SK-N-MC (cell line): ENCODE results near the gene GSTA3.
A peak's percentile ranks its signal among the peaks of the same experiment; 100 is the strongest.

Source experiments
- DNase-seq: peaks from one replicate; pipeline ENCODE4 v3.0.0-alpha.2; 2011; ENCODE audit warnings: low read depth, low spot score
- H3K27ac ChIP-seq: fragments of 200-600 bp; sonication (generic); 2 replicates; pipeline ENCODE4 v1.5.1; 2016; ENCODE audit warnings: mixed run types
- H3K36me3 ChIP-seq: fragments of 200-600 bp; sonication (generic); 2 replicates; pipeline ENCODE4 v1.6.1; 2017; ENCODE audit warnings: antibody characterized with exemption, low read length, mixed read lengths; ENCODE audit not compliant: insufficient read depth
- H3K4me3 ChIP-seq: fragments of 200-600 bp; sonication (generic); 2 replicates; pipeline ENCODE4 v1.5.1; 2016
- H3K9ac ChIP-seq: fragments of 200-600 bp; sonication (generic); 2 replicates; pipeline ENCODE4 v1.8.0; 2017; ENCODE audit warnings: mixed run types, mixed read lengths; ENCODE audit not compliant: insufficient read length
- H3K9me3 ChIP-seq: fragments of 200-600 bp; sonication (generic); 2 replicates; pipeline ENCODE4 v1.6.1; 2017; ENCODE audit warnings: low read depth, mild to moderate bottlenecking, antibody characterized with exemption, low read length, moderate library complexity, mixed read lengths
- EZH2 ChIP-seq: fragments of 200-600 bp; sonication (generic); IDR thresholded peaks from one replicate; pipeline ENCODE4 v1.6.1; 2017; ENCODE audit warnings: antibody characterized with exemption
- FOXP2 ChIP-seq: optimal IDR thresholded peaks from 2 replicates; pipeline ENCODE3; 2011; ENCODE audit warnings: mild to moderate bottlenecking, moderate library complexity; ENCODE audit not compliant: insufficient read depth; ENCODE audit errors: extremely low read length, control extremely low read depth
- POLR2AphosphoS5 ChIP-seq: IDR thresholded peaks from 2 replicates; pipeline ENCODE4 v1.6.1; 2012; ENCODE audit warnings: mild to moderate bottlenecking, low read depth, low read length, borderline replicate concordance

The GSTA3 gene

DNA sequence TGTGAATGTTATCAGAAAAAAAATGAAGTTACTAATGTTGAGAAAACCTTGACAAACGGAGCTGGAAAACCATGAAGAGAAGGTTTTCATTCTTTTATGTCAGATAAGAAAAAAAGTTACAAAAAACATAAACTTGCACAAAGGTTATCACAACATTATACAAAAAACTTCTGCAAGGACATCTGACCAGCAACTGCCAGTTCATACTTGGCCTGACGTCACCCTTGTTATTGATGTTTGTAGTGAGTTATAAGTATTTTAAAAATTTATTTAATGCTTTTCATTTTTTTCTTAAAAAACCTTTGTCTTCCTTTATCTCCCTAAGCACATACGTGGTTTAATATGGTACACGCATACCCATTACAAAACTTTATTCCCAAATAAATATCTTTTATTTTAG, 16.3 kb downstream of the GSTA3 start:
- TF ChIP-seq EZH2 (no peak), POLR2AphosphoS5 (no peak), FOXP2 (no peak)
- H3K27ac ChIP-seq = no peak overlapping the region
- DNase-seq = no peak

DNA sequence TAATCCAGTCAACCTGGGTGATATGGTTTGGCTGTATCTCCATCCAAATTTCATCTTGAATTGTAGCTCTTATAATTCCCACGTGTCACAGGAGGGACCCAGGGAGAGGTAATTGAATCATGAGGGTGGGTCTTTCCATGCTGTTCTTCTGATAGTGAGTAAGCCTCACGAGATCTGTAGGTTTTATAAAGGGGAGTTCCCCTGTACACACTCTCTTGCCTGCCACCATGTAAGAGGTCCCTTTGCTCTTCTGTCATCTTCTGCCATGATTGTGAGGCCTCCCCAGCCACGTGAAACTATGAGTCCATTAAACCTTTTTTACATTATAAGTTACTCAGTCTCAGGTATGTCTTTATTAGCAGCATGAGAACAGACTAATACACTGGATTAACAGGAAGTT, 19.5 kb downstream of the GSTA3 start:
- Histone ChIP-seq H3K4me3 (no peak overlapping the region), H3K36me3 (no peaks in the 10 kb centered on the region), H3K9me3 (no peaks in the 10 kb centered on the region), H3K27ac (no peak overlapping the region), H3K9ac (no peak overlapping the region)
- TF ChIP-seq FOXP2 (no peak), EZH2 (no peak), POLR2AphosphoS5 (no peak)
- DNase-seq = no peak

More for the DNA sequence above, 16.3 kb downstream of the GSTA3 start:
- no peaks in the 10 kb centered on the region for H3K36me3 ChIP-seq
- H3K4me3 ChIP-seq = no peak overlapping the region
- no peak overlapping the region for H3K9ac ChIP-seq
- no peaks in the 10 kb centered on the region for H3K9me3 ChIP-seq

DNA sequence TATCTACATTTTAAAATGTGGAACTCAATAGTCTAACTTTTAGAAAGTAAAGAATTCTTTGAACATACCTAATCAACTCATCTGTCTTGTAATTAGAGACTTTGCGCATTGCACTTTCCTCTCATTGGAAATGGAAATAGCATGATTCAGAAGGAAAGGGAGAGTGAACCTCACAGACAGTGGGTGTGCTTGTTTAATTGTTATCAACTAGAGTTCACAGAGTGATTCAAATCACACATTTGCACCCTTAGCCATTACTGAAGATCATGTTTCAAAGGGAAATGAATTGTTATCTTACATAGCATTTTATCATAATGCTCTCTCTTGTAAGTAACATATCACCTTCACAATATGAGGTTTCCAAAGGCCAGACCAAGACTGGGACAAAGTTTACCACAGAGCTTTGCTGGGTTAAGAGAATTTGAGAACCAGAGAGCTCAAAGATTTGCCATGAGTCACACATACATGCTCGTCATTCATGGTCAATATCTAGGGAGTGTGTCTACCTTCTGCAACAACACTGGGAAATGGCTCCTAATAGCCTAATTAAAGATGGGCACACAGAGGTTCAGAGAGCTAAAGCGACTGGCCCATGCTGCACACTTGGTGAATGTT, 21.5 kb downstream of the GSTA3 start:
- Histone ChIP-seq H3K9me3 (no peaks in the 10 kb centered on the region), H3K4me3 (no peak overlapping the region), H3K36me3 (no peaks in the 10 kb centered on the region), H3K27ac (no peak overlapping the region), H3K9ac (no peak overlapping the region)
- no peak for TF ChIP-seq FOXP2
- no peak for TF ChIP-seq POLR2AphosphoS5
- no peak for TF ChIP-seq EZH2
- DNase-seq = no peak

DNA sequence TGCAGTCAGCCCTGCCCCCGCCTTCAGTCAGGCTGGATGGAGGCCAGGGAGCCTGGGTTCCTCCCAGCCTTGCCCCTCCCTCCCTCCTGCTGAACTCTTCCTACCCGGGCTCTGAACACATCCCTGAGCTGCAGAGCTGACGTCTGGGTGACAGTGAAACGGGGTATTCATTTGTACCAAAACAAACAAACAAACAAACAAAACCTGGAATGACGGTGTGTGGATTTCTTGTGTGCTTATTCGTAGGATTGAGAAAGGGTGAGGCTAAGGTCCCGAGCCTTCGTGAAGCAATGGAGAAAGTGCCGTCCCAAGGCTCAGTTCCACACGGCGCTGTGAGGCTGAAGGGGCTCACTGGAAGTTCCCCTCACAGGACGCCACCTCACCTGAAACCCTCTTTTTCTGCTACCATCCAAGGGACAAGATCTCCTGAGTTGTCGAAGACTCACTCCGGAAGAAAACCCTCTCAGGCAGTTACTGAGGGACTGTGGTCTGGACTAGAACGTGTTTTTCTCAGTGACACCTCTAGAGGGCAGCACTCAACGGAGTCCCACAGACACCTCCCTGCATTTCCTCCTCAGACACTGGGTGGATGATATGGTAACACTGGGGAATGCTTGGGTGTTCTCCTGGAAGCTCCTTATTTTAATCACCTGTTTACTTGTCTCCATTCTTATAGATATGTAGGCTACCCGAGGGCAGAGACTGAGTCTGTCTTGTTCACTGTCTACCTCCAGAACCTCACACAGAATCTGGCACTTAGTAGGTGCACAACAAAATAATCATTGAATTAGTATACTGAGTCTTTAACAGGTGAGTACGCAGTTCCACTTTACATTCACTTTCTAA, 27.3 kb downstream of the GSTA3 start:
- H3K9ac ChIP-seq = peak overlapping the region; percentile 73
- H3K4me3 ChIP-seq = peak overlapping the region; percentile 84
- no peaks in the 10 kb centered on the region for H3K9me3 ChIP-seq
- H3K36me3 ChIP-seq = no peaks in the 10 kb centered on the region
- H3K27ac ChIP-seq = no peak overlapping the region
- TF ChIP-seq POLR2AphosphoS5 (no peak), FOXP2 (no peak), EZH2 (no peak)
- peak; percentile 26 for DNase-seq

GRCh38 chr6:52881662-52881995, 27.9 kb downstream of the GSTA3 start:
- Histone ChIP-seq H3K4me3 (peak overlapping the region; percentile 84), H3K36me3 (no peaks in the 10 kb centered on the region), H3K9me3 (no peaks in the 10 kb centered on the region), H3K9ac (no peak overlapping the region), H3K27ac (no peak overlapping the region)
- no peak for DNase-seq
- TF ChIP-seq FOXP2 (no peak), POLR2AphosphoS5 (no peak), EZH2 (no peak)

GRCh38 chr6:52877786-52878185, 31.7 kb downstream of the GSTA3 start:
- Histone ChIP-seq H3K27ac (no peak overlapping the region), H3K9me3 (no peaks in the 10 kb centered on the region), H3K9ac (no peak overlapping the region), H3K36me3 (no peaks in the 10 kb centered on the region), H3K4me3 (no peak overlapping the region)
- DNase-seq = no peak
- TF ChIP-seq EZH2 = no peak
- no peak for TF ChIP-seq FOXP2
- no peak for TF ChIP-seq POLR2AphosphoS5

GRCh38 chr6:52877168-52877567, 32.3 kb downstream of the GSTA3 start:
- H3K9me3 ChIP-seq = no peaks in the 10 kb centered on the region
- TF ChIP-seq FOXP2 = no peak
- TF ChIP-seq POLR2AphosphoS5 = no peak
- TF ChIP-seq EZH2 = no peak
- H3K36me3 ChIP-seq = no peaks in the 10 kb centered on the region
- no peak overlapping the region for H3K9ac ChIP-seq
- DNase-seq = no peak
- no peak overlapping the region for H3K4me3 ChIP-seq
- no peak overlapping the region for H3K27ac ChIP-seq

DNA sequence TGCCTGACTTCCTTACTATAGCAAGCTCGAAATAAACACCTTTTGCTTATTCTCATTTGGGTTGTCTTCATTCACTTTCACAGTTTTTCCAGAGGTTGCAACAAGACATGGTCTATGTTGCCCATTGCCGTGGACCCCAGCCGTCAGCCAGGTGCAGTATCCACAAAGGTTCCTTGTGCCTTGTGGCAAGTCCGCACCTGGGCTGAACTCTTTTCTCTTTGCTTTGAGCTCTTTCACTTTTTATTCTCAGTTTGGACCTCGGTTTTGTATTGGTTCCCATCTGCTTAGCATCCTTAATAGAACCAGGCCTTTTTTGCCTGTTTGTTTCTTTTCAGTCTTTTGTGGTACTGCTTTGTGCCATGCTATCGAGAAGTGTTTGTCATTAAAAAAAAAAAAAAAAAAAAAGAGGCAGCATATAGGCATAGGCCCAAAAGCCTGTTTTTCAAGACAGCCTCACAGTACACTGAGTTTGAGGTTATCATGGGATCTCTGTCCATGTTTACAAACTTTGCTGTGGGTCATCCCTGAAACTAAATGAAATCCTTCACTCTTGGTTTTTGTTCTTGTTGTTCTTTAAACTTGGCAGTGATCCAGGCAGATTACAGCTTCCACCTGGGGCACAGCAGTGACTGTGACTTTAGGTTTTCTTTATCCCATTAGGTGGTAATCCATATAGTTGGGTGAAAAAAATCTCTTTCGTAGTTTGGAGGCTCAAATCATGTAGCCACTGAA, 33.3 kb downstream of the GSTA3 start:
- Histone ChIP-seq H3K9ac (no peak overlapping the region), H3K9me3 (no peaks in the 10 kb centered on the region), H3K36me3 (no peaks in the 10 kb centered on the region), H3K4me3 (no peak overlapping the region), H3K27ac (no peak overlapping the region)
- no peak for DNase-seq
- TF ChIP-seq POLR2AphosphoS5 (no peak), FOXP2 (no peak), EZH2 (no peak)

- DNase-seq = no peak
- no peak overlapping the region for H3K9ac ChIP-seq
- no peak overlapping the region for H3K4me3 ChIP-seq
- no peaks in the 10 kb centered on the region for H3K9me3 ChIP-seq
- no peak overlapping the region for H3K27ac ChIP-seq
- TF ChIP-seq EZH2 = no peak
- TF ChIP-seq FOXP2 = no peak
- no peak for TF ChIP-seq POLR2AphosphoS5
- no peaks in the 10 kb centered on the region for H3K36me3 ChIP-seq
Measured at GRCh38 chr6:52872031-52872430, 37.5 kb downstream of the GSTA3 start.
